A673 (cell line): ENCODE measurements around the gene VWA5A. TPM values are rescaled to one million over a fixed set of nuclear protein-coding genes. Genes with fewer than 3 reads are reported as not detected.

Experiments
- BruUV-seq: library from RNA; stranded (reverse); fragments of 400-500 nt; replicated peaks from 2 replicates; lab custom pipeline; 2021; lab: Mats Ljungman, UMichigan
- CTCF ChIA-PET: fragments of 300-600 bp; sonication (Branson Sonifier 250); formaldehyde crosslinking; loops from one replicate; lab custom pipeline; 2022; ENCODE audit warnings: antibody characterized with exemption; lab: Charles Lee
- POLR2A ChIA-PET: fragments of 300-600 bp; sonication (Branson Sonifier 250); formaldehyde crosslinking; loops from one replicate; lab custom pipeline; 2022; ENCODE audit warnings: antibody characterized with exemption; ENCODE audit not compliant: low non-redundant PET; lab: Charles Lee
- DNase-seq: peaks from one replicate; pipeline ENCODE4 v3.0.0-alpha.2; 2015; ENCODE audit warnings: low spot score
- H3K27ac ChIP-seq: fragments of 200-600 bp; sonication (generic); 2 replicates; pipeline ENCODE4 v1.5.1; 2016; ENCODE audit warnings: mixed run types, low read depth, mild to moderate bottlenecking, mixed read lengths, antibody characterized with exemption, low read length; ENCODE audit not compliant: poor library complexity, severe bottlenecking
- H3K27me3 ChIP-seq: fragments of 200-600 bp; sonication (generic); replicated peaks from 2 replicates; pipeline ENCODE4 v1.6.1; 2017; ENCODE audit warnings: mixed run types, low read depth, mild to moderate bottlenecking, mixed read lengths, antibody characterized with exemption, low read length; ENCODE audit not compliant: insufficient read depth, poor library complexity
- H3K36me3 ChIP-seq: fragments of 200-600 bp; sonication (generic); 2 replicates; pipeline ENCODE4 v1.6.1; 2016; ENCODE audit warnings: mixed run types, mild to moderate bottlenecking, mixed read lengths, antibody characterized with exemption, low read length; ENCODE audit not compliant: insufficient read depth, poor library complexity, severe bottlenecking
- H3K4me1 ChIP-seq: fragments of 200-600 bp; sonication (generic); 2 replicates; pipeline ENCODE4 v1.6.1; 2017; ENCODE audit warnings: mixed run types, mild to moderate bottlenecking, mixed read lengths, antibody characterized with exemption, low read length; ENCODE audit not compliant: insufficient read depth, poor library complexity, severe bottlenecking
- H3K4me3 ChIP-seq: fragments of 200-600 bp; sonication (generic); 2 replicates; pipeline ENCODE4 v1.5.1; 2016; ENCODE audit warnings: low read depth, mixed run types, mild to moderate bottlenecking, mixed read lengths, low read length; ENCODE audit not compliant: poor library complexity, severe bottlenecking
- H3K9me3 ChIP-seq: fragments of 200-600 bp; sonication (generic); 2 replicates; pipeline ENCODE4 v1.6.1; 2016; ENCODE audit warnings: mixed run types, low read depth, mild to moderate bottlenecking, mixed read lengths, antibody characterized with exemption, low read length; ENCODE audit not compliant: poor library complexity, severe bottlenecking
- EZH2 ChIP-seq: fragments of 200-600 bp; sonication (generic); IDR thresholded peaks from 2 replicates; pipeline ENCODE4 v1.6.1; 2017; ENCODE audit warnings: borderline replicate concordance, low read depth, mild to moderate bottlenecking, mixed read lengths, antibody characterized with exemption, low read length; ENCODE audit not compliant: poor library complexity, severe bottlenecking
- intact Hi-C: fragments of 100-400 bp; cut with micrococcal nuclease; formaldehyde crosslinking; loops from one replicate; pipeline ENCODE4 v1.10.0; 2022; ENCODE audit not compliant: unreplicated experiment
- total RNA-seq: library from RNA; stranded (reverse); gene quantifications from 2 replicates; pipeline ENCODE4 v1.2.3, GENCODE V29; 2021
- TF ChIP-seq, protein P1 (sequence below): fragments of 300-800, 200-600 bp; sonication (generic); conservative IDR thresholded peaks from 2 replicates; pipeline ENCODE4 v1.5.1; 2017; ENCODE audit warnings: low read depth, mild to moderate bottlenecking, antibody characterized with exemption, low read length, moderate library complexity, mixed read lengths

VWA5A gene
- total RNA-seq, 1 experiment from 2014 or later = 11.2 TPM

DNA sequence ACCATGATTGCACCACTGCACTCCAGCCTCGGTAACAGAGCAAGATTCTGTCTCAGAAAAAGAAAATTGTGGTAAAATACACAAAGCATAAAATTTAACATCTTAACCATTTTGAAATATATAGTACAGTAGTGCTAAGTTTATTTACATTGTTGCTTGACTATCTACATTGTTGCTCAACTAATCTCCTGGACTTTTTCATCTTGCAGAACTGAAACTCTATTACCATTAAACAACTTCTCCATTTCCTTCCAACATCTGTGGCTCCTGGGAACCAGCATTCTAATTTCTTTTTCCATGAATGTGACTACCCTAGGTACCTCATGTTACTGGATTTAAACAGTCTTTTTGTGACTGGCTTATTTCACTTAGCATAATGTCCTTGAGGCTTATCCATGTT lies 13.5 kb upstream of the VWA5A start:
- no peak for DNase-seq
- intact Hi-C loops = no loop called here
- Histone ChIP-seq H3K4me1 (no peaks in the 10 kb centered on the region), H3K36me3 (no peaks in the 10 kb centered on the region), H3K9me3 (no peaks in the 10 kb centered on the region), H3K27me3 (no peaks in the 10 kb centered on the region), H3K27ac (no peak overlapping the region), H3K4me3 (no peak overlapping the region)
- no peak for TF ChIP-seq EZH2
- ChIA-PET CTCF (no interaction called here), POLR2A (no interaction called here)
- BruUV-seq = no TSS peak

DNA sequence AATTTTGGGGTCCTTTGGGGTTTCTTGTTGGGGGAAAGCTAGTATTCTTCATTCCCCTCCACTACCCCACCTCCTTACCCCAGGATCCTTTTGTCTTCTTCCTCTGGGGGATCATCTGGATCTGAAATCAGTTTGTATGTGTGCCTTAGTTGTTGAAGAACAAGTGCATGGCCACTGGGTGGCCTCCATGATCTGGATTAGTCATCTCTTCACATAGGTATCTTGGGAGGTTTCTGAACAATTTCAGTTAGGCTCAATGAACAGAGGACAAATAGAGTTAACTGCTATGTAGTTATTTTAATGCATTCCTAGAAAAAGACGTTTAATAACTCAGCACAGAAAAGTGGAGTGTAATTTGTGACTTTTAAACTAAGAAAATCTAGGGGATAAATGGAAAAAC lies 7.1 kb upstream of the VWA5A start:
- POLR2A ChIA-PET = no interaction called here

DNA sequence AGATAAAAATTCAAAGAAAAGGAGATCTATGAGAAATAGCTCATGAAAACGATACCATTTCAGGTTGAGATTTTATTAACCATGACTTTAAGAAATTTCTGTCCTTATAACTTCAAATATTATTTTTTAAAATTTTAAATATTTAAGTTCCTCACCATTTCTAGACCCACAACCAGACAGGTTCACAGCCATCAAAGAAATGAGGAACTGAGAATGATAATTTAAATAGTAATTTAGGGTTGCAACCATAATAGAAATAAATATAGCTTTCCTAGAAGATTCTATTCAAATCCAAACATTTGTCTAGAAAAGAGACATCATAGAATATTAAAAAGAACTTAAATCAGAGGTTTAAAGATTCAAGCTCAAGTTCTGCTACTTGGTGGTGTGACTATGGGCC lies 5.9 kb upstream of the VWA5A start:
- Histone ChIP-seq H3K4me1 (no peaks in the 10 kb centered on the region), H3K27me3 (no peaks in the 10 kb centered on the region), H3K36me3 (no peaks in the 10 kb centered on the region), H3K4me3 (no peak overlapping the region), H3K27ac (no peak overlapping the region), H3K9me3 (no peaks in the 10 kb centered on the region)
- ChIA-PET CTCF (no interaction called here), POLR2A (no interaction called here)
- intact Hi-C loops = no loop called here
- BruUV-seq = no TSS peak
- no peak for TF ChIP-seq EZH2
- TF ChIP-seq, protein P1, sequence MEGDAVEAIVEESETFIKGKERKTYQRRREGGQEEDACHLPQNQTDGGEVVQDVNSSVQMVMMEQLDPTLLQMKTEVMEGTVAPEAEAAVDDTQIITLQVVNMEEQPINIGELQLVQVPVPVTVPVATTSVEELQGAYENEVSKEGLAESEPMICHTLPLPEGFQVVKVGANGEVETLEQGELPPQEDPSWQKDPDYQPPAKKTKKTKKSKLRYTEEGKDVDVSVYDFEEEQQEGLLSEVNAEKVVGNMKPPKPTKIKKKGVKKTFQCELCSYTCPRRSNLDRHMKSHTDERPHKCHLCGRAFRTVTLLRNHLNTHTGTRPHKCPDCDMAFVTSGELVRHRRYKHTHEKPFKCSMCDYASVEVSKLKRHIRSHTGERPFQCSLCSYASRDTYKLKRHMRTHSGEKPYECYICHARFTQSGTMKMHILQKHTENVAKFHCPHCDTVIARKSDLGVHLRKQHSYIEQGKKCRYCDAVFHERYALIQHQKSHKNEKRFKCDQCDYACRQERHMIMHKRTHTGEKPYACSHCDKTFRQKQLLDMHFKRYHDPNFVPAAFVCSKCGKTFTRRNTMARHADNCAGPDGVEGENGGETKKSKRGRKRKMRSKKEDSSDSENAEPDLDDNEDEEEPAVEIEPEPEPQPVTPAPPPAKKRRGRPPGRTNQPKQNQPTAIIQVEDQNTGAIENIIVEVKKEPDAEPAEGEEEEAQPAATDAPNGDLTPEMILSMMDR = no peak
- DNase-seq = no peak

More for the DNA sequence above, 7.1 kb upstream of the VWA5A start:
- CTCF ChIA-PET = no interaction called here
- intact Hi-C loops = no loop called here
- TF ChIP-seq, protein P1 = peak; percentile 62
- no peak for TF ChIP-seq EZH2
- Histone ChIP-seq H3K4me1 (no peaks in the 10 kb centered on the region), H3K27ac (no peak overlapping the region), H3K4me3 (no peak overlapping the region), H3K36me3 (no peaks in the 10 kb centered on the region), H3K9me3 (no peaks in the 10 kb centered on the region), H3K27me3 (no peaks in the 10 kb centered on the region)
- no TSS peak for BruUV-seq
- DNase-seq = peak; percentile 58

DNA sequence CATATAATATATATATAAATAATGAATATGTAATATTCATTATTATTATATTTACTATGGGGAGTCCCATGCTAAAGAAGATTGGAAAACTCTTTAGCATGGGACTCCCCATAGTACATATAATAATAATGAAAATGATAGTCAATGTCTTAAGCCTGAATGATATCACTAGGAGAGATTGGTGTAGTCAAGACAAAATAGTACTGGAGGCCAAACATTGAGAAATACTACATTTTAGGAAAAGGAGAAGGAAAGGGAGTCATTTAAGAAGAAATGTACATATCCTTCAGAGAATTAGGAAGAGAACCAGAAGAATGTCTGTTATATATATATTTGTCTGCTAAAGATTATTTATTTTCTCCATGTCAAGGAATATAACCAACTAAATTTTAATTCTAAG lies 5.0 kb upstream of the VWA5A start:
- ChIA-PET POLR2A (no interaction called here), CTCF (no interaction called here)
- Histone ChIP-seq H3K4me3 (no peak overlapping the region), H3K27ac (no peak overlapping the region), H3K36me3 (no peaks in the 10 kb centered on the region), H3K4me1 (peaks cover 7% of the 10 kb centered on the region), H3K9me3 (no peaks in the 10 kb centered on the region), H3K27me3 (no peaks in the 10 kb centered on the region)
- TF ChIP-seq, protein P1 = no peak
- TF ChIP-seq EZH2 = no peak
- intact Hi-C loops = no loop called here
- DNase-seq = no peak
- no TSS peak for BruUV-seq
